ENCODE data around the gene ADAMTS3. TPM values are rescaled to one million over a fixed set of nuclear protein-coding genes. Genes with fewer than 3 reads are reported as not detected.

ADAMTS3 gene
- total RNA-seq, 1 donor: 2.2 TPM

DNA sequence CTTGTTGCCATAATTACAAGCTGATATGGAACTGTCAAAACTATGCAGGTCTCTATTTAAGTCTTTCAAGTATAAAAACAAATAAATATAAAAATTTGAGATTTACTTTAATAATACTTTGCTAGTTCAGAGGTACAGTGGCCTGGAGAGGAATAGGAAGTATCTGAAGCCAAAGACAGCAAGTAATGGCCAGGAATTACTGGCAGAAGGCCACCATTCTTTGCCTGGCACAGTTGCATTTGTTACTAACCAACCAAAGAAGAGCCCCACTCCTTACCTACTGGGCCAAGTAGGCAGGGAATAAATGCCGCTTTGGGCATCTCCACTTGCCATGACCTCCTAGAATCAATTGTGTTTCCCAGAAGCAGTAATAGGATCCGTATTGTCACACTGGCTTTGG lies 13.8 kb upstream of the ADAMTS3 start:
- no peak overlapping the region for H2AFZ ChIP-seq (ENCODE audit: low read length)
- no peak overlapping the region for H3K4me2 ChIP-seq (ENCODE audit: insufficient read depth, low read length)
- DNase-seq (ENCODE audit: insufficient read length, low spot score, missing footprints): no peak
- no peaks in the 10 kb centered on the region for H3K4me1 ChIP-seq (ENCODE audit: insufficient read depth, low read length)
- TF ChIP-seq, protein P1, sequence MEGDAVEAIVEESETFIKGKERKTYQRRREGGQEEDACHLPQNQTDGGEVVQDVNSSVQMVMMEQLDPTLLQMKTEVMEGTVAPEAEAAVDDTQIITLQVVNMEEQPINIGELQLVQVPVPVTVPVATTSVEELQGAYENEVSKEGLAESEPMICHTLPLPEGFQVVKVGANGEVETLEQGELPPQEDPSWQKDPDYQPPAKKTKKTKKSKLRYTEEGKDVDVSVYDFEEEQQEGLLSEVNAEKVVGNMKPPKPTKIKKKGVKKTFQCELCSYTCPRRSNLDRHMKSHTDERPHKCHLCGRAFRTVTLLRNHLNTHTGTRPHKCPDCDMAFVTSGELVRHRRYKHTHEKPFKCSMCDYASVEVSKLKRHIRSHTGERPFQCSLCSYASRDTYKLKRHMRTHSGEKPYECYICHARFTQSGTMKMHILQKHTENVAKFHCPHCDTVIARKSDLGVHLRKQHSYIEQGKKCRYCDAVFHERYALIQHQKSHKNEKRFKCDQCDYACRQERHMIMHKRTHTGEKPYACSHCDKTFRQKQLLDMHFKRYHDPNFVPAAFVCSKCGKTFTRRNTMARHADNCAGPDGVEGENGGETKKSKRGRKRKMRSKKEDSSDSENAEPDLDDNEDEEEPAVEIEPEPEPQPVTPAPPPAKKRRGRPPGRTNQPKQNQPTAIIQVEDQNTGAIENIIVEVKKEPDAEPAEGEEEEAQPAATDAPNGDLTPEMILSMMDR (IDR thresholded peaks at IDR 0.05; ENCODE audit: extremely low read depth, low read depth, low read length): no peak
- no peaks in the 10 kb centered on the region for H3K79me2 ChIP-seq (ENCODE audit: insufficient read depth, low read length)
- no peaks in the 10 kb centered on the region for H3K36me3 ChIP-seq (ENCODE audit: insufficient read depth, low read length)
- no peak overlapping the region for H3K4me3 ChIP-seq (ENCODE audit: insufficient read depth, low read length)
- H3K9me3 ChIP-seq (ENCODE audit: low read depth, low read length): no peaks in the 10 kb centered on the region
- H3K27ac ChIP-seq (ENCODE audit: low read depth, low read length): no peak overlapping the region
- H4K20me1 ChIP-seq (ENCODE audit: insufficient read depth, low read length): no peaks in the 10 kb centered on the region
- peaks cover 13% of the 10 kb centered on the region for H3K27me3 ChIP-seq (ENCODE audit: insufficient read depth, low read length)

DNA sequence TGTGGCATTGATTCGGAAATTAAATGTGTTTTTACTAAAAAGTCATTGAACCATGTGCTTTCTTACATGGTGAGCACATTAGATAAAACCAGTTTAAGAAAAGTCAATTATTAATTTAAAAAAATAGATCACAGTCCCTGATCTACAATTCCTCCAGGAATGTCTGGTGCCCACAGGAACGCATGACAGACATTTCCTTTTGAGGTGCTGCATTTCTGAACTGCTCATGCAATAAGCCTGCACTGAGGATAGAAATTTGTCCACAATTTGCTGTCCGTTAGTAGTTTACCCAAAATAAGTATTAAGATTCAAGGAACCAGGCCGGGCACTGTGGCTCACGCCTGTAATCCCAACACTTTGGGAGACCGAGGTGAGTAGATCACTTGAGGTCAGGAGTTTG lies 8.2 kb upstream of the ADAMTS3 start:
- Histone ChIP-seq H4K20me1 (ENCODE audit: insufficient read depth, low read length) (no peaks in the 10 kb centered on the region), H3K4me3 (ENCODE audit: insufficient read depth, low read length) (no peak overlapping the region), H3K79me2 (ENCODE audit: insufficient read depth, low read length) (no peaks in the 10 kb centered on the region), H3K27ac (ENCODE audit: low read depth, low read length) (no peak overlapping the region), H3K27me3 (ENCODE audit: insufficient read depth, low read length) (peaks cover 5% of the 10 kb centered on the region), H2AFZ (ENCODE audit: low read length) (no peak overlapping the region), H3K4me1 (ENCODE audit: insufficient read depth, low read length) (no peaks in the 10 kb centered on the region), H3K36me3 (ENCODE audit: insufficient read depth, low read length) (no peaks in the 10 kb centered on the region), H3K4me2 (ENCODE audit: insufficient read depth, low read length) (no peak overlapping the region), H3K9me3 (ENCODE audit: low read depth, low read length) (no peaks in the 10 kb centered on the region)
- TF ChIP-seq, protein P1 (IDR thresholded peaks at IDR 0.05; ENCODE audit: extremely low read depth, low read depth, low read length): no peak
- no peak for DNase-seq (ENCODE audit: insufficient read length, low spot score, missing footprints)

DNA sequence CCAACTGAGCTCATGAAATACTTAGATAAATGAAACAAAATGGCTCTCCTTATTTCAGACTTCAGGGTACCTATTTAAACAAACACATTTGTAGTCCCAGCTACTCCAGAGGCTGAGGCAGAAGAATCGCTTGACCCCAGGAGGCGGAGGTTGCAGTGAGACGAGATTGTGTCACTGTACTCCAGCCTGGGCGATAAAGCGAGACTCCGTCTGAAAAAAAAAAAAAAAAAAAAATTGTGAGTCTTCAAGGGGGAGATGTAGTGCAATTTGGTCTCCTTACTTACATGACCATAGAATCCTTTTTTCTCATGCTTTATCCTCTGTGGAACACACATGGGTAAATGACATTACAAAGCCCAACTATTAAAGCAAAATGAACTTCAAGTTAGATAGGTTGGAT lies 2.3 kb upstream of the ADAMTS3 start:
- peaks cover 7% of the 10 kb centered on the region for H3K27me3 ChIP-seq (ENCODE audit: insufficient read depth, low read length)
- H4K20me1 ChIP-seq (ENCODE audit: insufficient read depth, low read length): no peaks in the 10 kb centered on the region
- no peaks in the 10 kb centered on the region for H3K36me3 ChIP-seq (ENCODE audit: insufficient read depth, low read length)
- TF ChIP-seq, protein P1 (IDR thresholded peaks at IDR 0.05; ENCODE audit: extremely low read depth, low read depth, low read length): no peak
- peaks cover 9% of the 10 kb centered on the region for H3K4me1 ChIP-seq (ENCODE audit: insufficient read depth, low read length)
- H3K4me2 ChIP-seq (ENCODE audit: insufficient read depth, low read length): no peak overlapping the region
- H3K9me3 ChIP-seq (ENCODE audit: low read depth, low read length): no peaks in the 10 kb centered on the region
- no peak overlapping the region for H3K4me3 ChIP-seq (ENCODE audit: insufficient read depth, low read length)
- no peaks in the 10 kb centered on the region for H3K79me2 ChIP-seq (ENCODE audit: insufficient read depth, low read length)
- H2AFZ ChIP-seq (ENCODE audit: low read length): no peak overlapping the region
- no peak overlapping the region for H3K27ac ChIP-seq (ENCODE audit: low read depth, low read length)
- DNase-seq (ENCODE audit: insufficient read length, low spot score, missing footprints): no peak

DNA sequence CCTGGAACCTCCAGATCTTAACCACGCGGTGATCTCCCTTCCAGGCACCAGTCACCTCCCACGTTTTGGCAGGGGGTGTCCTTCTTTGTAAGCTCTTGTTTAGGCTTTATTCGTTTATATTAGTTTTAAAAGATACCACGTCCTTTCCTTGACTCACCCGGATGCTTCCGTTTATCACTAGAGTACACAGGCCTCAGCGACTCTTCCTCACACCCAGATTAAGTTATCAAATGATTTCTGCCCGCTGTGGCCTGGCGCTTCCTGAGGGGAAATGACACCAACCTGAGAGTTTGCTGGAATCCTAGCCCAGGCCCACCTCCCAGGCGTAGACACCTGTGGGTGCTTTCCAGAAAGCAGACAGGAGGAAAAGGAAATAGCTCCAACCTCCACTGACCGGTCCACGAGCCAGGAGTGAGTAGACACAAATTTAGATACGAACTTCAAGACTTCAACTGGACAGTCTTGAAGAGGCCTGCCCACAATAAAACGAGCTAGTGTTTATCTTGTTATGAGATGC lies 756 bp upstream of the ADAMTS3 start:
- peak overlapping the region; percentile 74 for H3K4me3 ChIP-seq (ENCODE audit: insufficient read depth, low read length)
- H3K79me2 ChIP-seq (ENCODE audit: insufficient read depth, low read length): no peaks in the 10 kb centered on the region
- no peaks in the 10 kb centered on the region for H3K9me3 ChIP-seq (ENCODE audit: low read depth, low read length)
- TF ChIP-seq, protein P1 (IDR thresholded peaks at IDR 0.05; ENCODE audit: extremely low read depth, low read depth, low read length): no peak
- H3K27ac ChIP-seq (ENCODE audit: low read depth, low read length): no peak overlapping the region
- peak; percentile 81 for DNase-seq (ENCODE audit: insufficient read length, low spot score, missing footprints)
- no peaks in the 10 kb centered on the region for H3K36me3 ChIP-seq (ENCODE audit: insufficient read depth, low read length)
- H3K4me2 ChIP-seq (ENCODE audit: insufficient read depth, low read length): peak overlapping the region; percentile 89
- H4K20me1 ChIP-seq (ENCODE audit: insufficient read depth, low read length): no peaks in the 10 kb centered on the region
- peaks cover 9% of the 10 kb centered on the region for H3K4me1 ChIP-seq (ENCODE audit: insufficient read depth, low read length)
- H3K27me3 ChIP-seq (ENCODE audit: insufficient read depth, low read length): peaks cover 7% of the 10 kb centered on the region
- H2AFZ ChIP-seq (ENCODE audit: low read length): peak overlapping the region; percentile 81

Data from osteoblast (primary cell).